ENCODE results near the gene PTGES. TPM values are rescaled to one million over a fixed set of nuclear protein-coding genes. Genes with fewer than 3 reads are reported as not detected.

The PTGES gene
- total and polyA plus RNA-seq, 10 of the 15 experiments (the other 5 are each of a cell fraction or from before 2014, with no cell fraction given), result 0.57 TPM; not detected in 9

DNA sequence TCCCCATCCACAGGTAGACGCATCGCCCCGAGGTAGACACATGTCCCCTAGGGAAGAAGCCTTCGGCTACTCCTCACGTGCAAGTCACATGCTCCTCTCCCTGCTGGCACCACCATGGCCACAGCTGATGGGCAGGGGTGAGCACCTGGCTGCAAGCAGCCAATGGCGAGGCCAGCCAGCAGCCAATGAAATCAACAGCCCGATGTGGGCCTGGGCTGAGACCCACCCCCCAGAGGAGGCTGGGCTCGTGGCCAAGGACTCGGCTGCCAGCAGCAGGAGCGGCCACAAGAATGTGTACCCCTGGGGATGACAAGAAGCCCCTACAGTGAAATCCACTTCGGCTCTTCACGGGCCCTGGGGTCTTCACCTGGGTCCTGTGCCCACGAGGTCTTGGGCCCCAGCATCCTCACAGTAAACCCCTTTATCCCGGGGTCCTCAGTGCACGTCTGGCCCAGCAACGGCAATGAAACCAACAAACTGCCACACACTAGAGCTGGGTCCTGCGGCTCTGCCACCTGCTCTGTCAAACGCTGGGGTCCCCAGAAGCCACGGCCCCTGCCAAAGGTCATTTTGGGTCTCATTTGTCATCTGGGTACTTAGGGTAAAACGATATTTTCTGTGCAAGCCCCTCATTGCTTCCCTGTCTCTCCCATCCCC, 22.1 kb upstream of the PTGES start:
- H3K9ac ChIP-seq (ENCODE audit: control insufficient read depth, insufficient read depth, low read length), result no peak overlapping the region
- no peak overlapping the region for H2AFZ ChIP-seq (ENCODE audit: control insufficient read depth, low read depth, low read length)
- no peaks in the 10 kb centered on the region for H3K79me2 ChIP-seq (ENCODE audit: control insufficient read depth, insufficient read depth, low read length)
- ATAC-seq, result no peak
- peaks cover 0 to 1% of the 10 kb centered on the region in 2 experiments; a peak in 1 of 4 replicates for H3K27me3 ChIP-seq (replicated peaks in 1 of 2; ENCODE audit: control insufficient read depth in 2 of 2, insufficient read depth in 2 of 2, low read length in 1 of 2)
- TF ChIP-seq PML (IDR thresholded peaks at IDR 0.05; ENCODE audit: low read length) (no peak), BHLHE40 (IDR thresholded peaks at IDR 0.05; ENCODE audit: borderline replicate concordance in 1 of 2, low read depth in 2 of 2, low read length in 1 of 2) (peak in 1 of 2 experiments; percentile 48; a peak in 2 of 4 replicates)
- no peak overlapping the region for H3K4me2 ChIP-seq (ENCODE audit: control insufficient read depth, insufficient read depth)
- H4K20me1 ChIP-seq (ENCODE audit: control insufficient read depth, insufficient read depth), result no peaks in the 10 kb centered on the region
- no peaks in the 10 kb centered on the region for H3K4me1 ChIP-seq (ENCODE audit: control insufficient read depth, insufficient read depth, low read length)
- no TSS peak for BruUV-seq (replicated peaks)
- no peak for FAIRE-seq
- WGBS (ENCODE audit: insufficient coverage, insufficient replicate concordance, low lambda C conversion rate, missing lambda C conversion rate), result 22% methylated on average over 20 of the region's 20 CpGs
- H3K27ac ChIP-seq (ENCODE audit: control insufficient read depth, insufficient read depth), result no peak overlapping the region
- intact Hi-C loops (cut with micrococcal nuclease; ENCODE audit: unreplicated experiment) (no loop called here), in situ Hi-C loops (cut with MboI) (no loop called here)
- no peaks in the 10 kb centered on the region for H3K9me3 ChIP-seq (replicated peaks; ENCODE audit: control insufficient read depth, insufficient read depth, low read length)
- ChIA-PET CTCF (no interaction called here), POLR2A (no interaction called here), SMC1A (ENCODE audit: uncharacterized antibody, unreplicated experiment) (no interaction called here), RAD21 (ENCODE audit: unreplicated experiment) (no interaction called here)
- H3K36me3 ChIP-seq (ENCODE audit: control insufficient read depth in 2 of 2, insufficient read depth in 2 of 2, low read length in 1 of 2), result no peaks in the 10 kb centered on the region
- no peak overlapping the region for H3K4me3 ChIP-seq
- DNase-seq (ENCODE audit: low read depth, low spot score), result no peak

DNA sequence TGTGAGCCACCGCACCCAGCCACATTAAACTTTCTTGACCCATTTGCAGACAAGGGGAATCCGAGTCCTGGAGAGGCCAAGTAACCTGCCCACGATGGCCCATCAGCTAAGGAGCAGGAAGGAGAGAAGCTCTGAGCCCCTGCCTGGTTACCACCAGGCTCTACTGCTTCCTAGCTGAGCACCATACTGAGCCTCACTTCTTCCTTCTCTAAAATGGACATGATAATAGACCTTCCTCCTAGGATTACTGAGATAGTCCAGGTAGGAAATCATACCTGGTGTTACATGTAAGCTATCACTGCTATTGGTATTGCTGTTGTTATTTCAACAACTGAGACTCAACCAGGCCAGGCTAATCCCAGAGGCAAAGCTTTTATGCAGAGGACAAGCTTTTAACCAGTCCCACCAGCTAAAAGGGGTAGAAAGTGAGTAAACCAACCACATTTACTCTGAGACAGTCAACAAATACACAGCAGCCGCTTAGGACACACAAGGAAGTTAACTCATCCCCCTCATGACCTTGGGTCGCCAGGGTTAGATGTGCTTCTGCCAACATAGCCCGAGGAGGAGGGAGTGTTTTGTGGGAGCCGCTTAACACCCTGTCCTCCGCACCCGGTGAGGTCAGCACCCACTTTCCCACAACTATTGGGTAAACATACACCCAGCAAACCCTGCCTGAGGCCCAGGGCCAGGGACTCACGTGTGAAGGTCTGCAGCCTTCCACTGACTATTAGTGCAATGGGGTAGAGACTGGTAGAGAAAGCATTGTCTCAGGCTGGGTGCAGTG, 20.6 kb upstream of the PTGES start:
- no peak overlapping the region for H2AFZ ChIP-seq (ENCODE audit: control insufficient read depth, low read depth, low read length)
- H3K36me3 ChIP-seq (ENCODE audit: control insufficient read depth in 2 of 2, insufficient read depth in 2 of 2, low read length in 1 of 2), result no peaks in the 10 kb centered on the region
- ChIA-PET POLR2A (no interaction called here), RAD21 (ENCODE audit: unreplicated experiment) (no interaction called here), CTCF (no interaction called here), SMC1A (ENCODE audit: uncharacterized antibody, unreplicated experiment) (no interaction called here)
- peaks cover 0 to 1% of the 10 kb centered on the region in 2 experiments; a peak in 1 of 4 replicates for H3K27me3 ChIP-seq (replicated peaks in 1 of 2; ENCODE audit: control insufficient read depth in 2 of 2, insufficient read depth in 2 of 2, low read length in 1 of 2)
- no peak overlapping the region for H3K4me3 ChIP-seq
- no peak overlapping the region for H3K9ac ChIP-seq (ENCODE audit: control insufficient read depth, insufficient read depth, low read length)
- H3K9me3 ChIP-seq (replicated peaks; ENCODE audit: control insufficient read depth, insufficient read depth, low read length), result no peaks in the 10 kb centered on the region
- no peak for DNase-seq (ENCODE audit: low read depth, low spot score)
- no peak for FAIRE-seq
- intact Hi-C loops (cut with micrococcal nuclease; ENCODE audit: unreplicated experiment) (no loop called here), in situ Hi-C loops (cut with MboI) (no loop called here)
- H3K79me2 ChIP-seq (ENCODE audit: control insufficient read depth, insufficient read depth, low read length), result no peaks in the 10 kb centered on the region
- H3K27ac ChIP-seq (ENCODE audit: control insufficient read depth, insufficient read depth), result no peak overlapping the region
- H3K4me2 ChIP-seq (ENCODE audit: control insufficient read depth, insufficient read depth), result no peak overlapping the region
- WGBS (ENCODE audit: insufficient coverage, insufficient replicate concordance, low lambda C conversion rate, missing lambda C conversion rate), result 32% methylated on average over 10 of the region's 10 CpGs
- no peaks in the 10 kb centered on the region for H3K4me1 ChIP-seq (ENCODE audit: control insufficient read depth, insufficient read depth, low read length)
- TF ChIP-seq KAT2A (conservative IDR thresholded peaks at IDR 0.05; ENCODE audit: control insufficient read depth, low read depth, low read length), result no peak
- TF ChIP-seq, protein P1, sequence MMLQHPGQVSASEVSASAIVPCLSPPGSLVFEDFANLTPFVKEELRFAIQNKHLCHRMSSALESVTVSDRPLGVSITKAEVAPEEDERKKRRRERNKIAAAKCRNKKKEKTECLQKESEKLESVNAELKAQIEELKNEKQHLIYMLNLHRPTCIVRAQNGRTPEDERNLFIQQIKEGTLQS (IDR thresholded peaks at IDR 0.05; ENCODE audit: borderline replicate concordance, extremely low read depth, low read depth, low read length), result no peak
- TF ChIP-seq TARDBP (IDR thresholded peaks at IDR 0.05; ENCODE audit: borderline replicate concordance), result no peak
- TF ChIP-seq CREM (IDR thresholded peaks at IDR 0.05; ENCODE audit: low read depth), result no peak
- TF ChIP-seq CBFB (IDR thresholded peaks at IDR 0.05; ENCODE audit: low read depth), result no peak
- TF ChIP-seq, protein P2, sequence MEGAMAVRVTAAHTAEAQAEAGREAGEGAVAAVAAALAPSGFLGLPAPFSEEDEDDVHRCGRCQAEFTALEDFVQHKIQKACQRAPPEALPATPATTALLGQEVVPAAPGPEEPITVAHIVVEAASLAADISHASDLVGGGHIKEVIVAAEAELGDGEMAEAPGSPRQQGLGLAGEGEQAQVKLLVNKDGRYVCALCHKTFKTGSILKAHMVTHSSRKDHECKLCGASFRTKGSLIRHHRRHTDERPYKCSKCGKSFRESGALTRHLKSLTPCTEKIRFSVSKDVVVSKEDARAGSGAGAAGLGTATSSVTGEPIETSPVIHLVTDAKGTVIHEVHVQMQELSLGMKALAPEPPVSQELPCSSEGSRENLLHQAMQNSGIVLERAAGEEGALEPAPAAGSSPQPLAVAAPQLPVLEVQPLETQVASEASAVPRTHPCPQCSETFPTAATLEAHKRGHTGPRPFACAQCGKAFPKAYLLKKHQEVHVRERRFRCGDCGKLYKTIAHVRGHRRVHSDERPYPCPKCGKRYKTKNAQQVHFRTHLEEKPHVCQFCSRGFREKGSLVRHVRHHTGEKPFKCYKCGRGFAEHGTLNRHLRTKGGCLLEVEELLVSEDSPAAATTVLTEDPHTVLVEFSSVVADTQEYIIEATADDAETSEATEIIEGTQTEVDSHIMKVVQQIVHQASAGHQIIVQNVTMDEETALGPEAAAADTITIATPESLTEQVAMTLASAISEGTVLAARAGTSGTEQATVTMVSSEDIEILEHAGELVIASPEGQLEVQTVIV (IDR thresholded peaks at IDR 0.05; ENCODE audit: borderline replicate concordance, partially characterized antibody), result no peak
- no peak for TF ChIP-seq RAD51 (IDR thresholded peaks at IDR 0.05)
- no TSS peak for BruUV-seq (replicated peaks)
- no peaks in the 10 kb centered on the region for H4K20me1 ChIP-seq (ENCODE audit: control insufficient read depth, insufficient read depth)
- ATAC-seq, result no peak

All from GM12878 (cell line).